GM23248 (cell line): Measurements from ENCODE around the gene TBL3.

Experiments
- EZH2 ChIP-seq: fragments of 200-600 bp; sonication (generic); IDR thresholded peaks from 2 replicates; pipeline ENCODE4 v1.6.1; 2018; ENCODE audit warnings: antibody characterized with exemption, mild to moderate bottlenecking; ENCODE audit not compliant: insufficient read depth, poor library complexity, severe bottlenecking
- EZH2phosphoT487 ChIP-seq: fragments of 200-600 bp; sonication (generic); IDR thresholded peaks from 2 replicates; pipeline ENCODE4 v1.6.1; 2018; ENCODE audit warnings: antibody characterized with exemption, moderate library complexity, mild to moderate bottlenecking, low read depth; ENCODE audit not compliant: insufficient read depth

GRCh38 chr16:1979271-1980029 lies 7.6 kb downstream of the TBL3 start:
- no peak for TF ChIP-seq EZH2
- no peak for TF ChIP-seq EZH2phosphoT487
